Measurements from ENCODE around the gene DNAJC5G. TPM values are rescaled to one million over a fixed set of nuclear protein-coding genes. Genes with fewer than 3 reads are reported as not detected.

Gene DNAJC5G
- total and polyA plus RNA-seq, 2 of the 13 experiments (the other 11 are each of a cell fraction or from before 2014, with no cell fraction given), result 0.05 TPM; not detected in 1

GRCh38 chr2:27249891-27250651, 25.2 kb upstream of the DNAJC5G start (continued):
- TF ChIP-seq CEBPG (CRISPR knock-in tag; IDR thresholded peaks at IDR 0.05), result no peak
- TF ChIP-seq DMAP1 (CRISPR knock-in tag; IDR thresholded peaks at IDR 0.05), result 0 out of 2 replicates have a peak, but pooled peaks have one; percentile 51
- TF ChIP-seq CSRNP1 (CRISPR knock-in tag; IDR thresholded peaks at IDR 0.05), result peak; percentile 86; the same call in 1 of the 2 replicates
- TF ChIP-seq MZF1 (CRISPR knock-in tag; IDR thresholded peaks at IDR 0.05; ENCODE audit: borderline replicate concordance), result 0 out of 2 replicates have a peak, but pooled peaks have one; percentile 54
- peak; percentile 78; the same call in 1 of the 2 replicates for TF ChIP-seq HIC2 (CRISPR knock-in tag; IDR thresholded peaks at IDR 0.05; ENCODE audit: low read depth)
- TF ChIP-seq MLX (CRISPR knock-in tag; IDR thresholded peaks at IDR 0.05), result 0 out of 2 replicates have a peak, but pooled peaks have one; percentile 39
- TF ChIP-seq ETV5 (CRISPR knock-in tag; IDR thresholded peaks at IDR 0.05; ENCODE audit: borderline replicate concordance), result peak; percentile 96
- TF ChIP-seq ZBTB33 (CRISPR knock-in tag; IDR thresholded peaks at IDR 0.05), result peak; percentile 56; the same call in 1 of the 2 replicates
- peak; percentile 78 for TF ChIP-seq ZFX (CRISPR knock-in tag; IDR thresholded peaks at IDR 0.05; ENCODE audit: low read depth)
- TF ChIP-seq ZNF564 (CRISPR knock-in tag; IDR thresholded peaks at IDR 0.05), result 0 out of 2 replicates have a peak, but pooled peaks have one; percentile 59
- no peak for TF ChIP-seq ZNF503 (CRISPR knock-in tag; IDR thresholded peaks at IDR 0.05)
- TF ChIP-seq ZKSCAN8 (CRISPR knock-in tag; IDR thresholded peaks at IDR 0.05; ENCODE audit: borderline replicate concordance), result no peak
- TF ChIP-seq ZNF788 (CRISPR knock-in tag; IDR thresholded peaks at IDR 0.05; ENCODE audit: borderline replicate concordance), result no peak; the same call in 1 of the 2 replicates
- TF ChIP-seq MTA1 (CRISPR knock-in tag; IDR thresholded peaks at IDR 0.05; ENCODE audit: borderline replicate concordance), result no peak; the same call in 1 of the 2 replicates
- TF ChIP-seq ZBTB44 (CRISPR knock-in tag; IDR thresholded peaks at IDR 0.05), result no peak
- TF ChIP-seq PATZ1 (CRISPR knock-in tag; IDR thresholded peaks at IDR 0.05), result peak; percentile 65; the same call in 1 of the 2 replicates
